Mammary epithelial cell (primary cell): Measurements from ENCODE around the gene CLCN3.

Experiments
- CTCF ChIP-seq, 2 donors: IDR thresholded peaks in 1 of 2; conservative IDR thresholded peaks in 1 of 2; 2 replicates each; pipeline ENCODE4 v1.5.1; 2011 to 2012; ENCODE audit warnings: inconsistent platforms in 2 of 2, low read length in 2 of 2, mild to moderate bottlenecking in 2 of 2, control low read depth in 1 of 2, low read depth in 1 of 2; ENCODE audit not compliant: insufficient read depth in 1 of 2; ENCODE audit errors: extremely low read depth in 1 of 2
- EZH2 ChIP-seq: IDR thresholded peaks from 2 replicates; pipeline ENCODE4 v1.6.1; 2012; ENCODE audit warnings: low read length, inconsistent platforms, borderline replicate concordance

GRCh38 chr4:169626331-169627282 is 6.2 kb downstream of the CLCN3 start:
- TF ChIP-seq CTCF (conservative IDR thresholded peaks at IDR 0.05 in 1 of 2, IDR thresholded peaks at IDR 0.05 in 1 of 2; ENCODE audit: extremely low read depth in 1 of 2, insufficient read depth in 1 of 2, low read depth in 1 of 2, low read length in 2 of 2) (no peak), EZH2 (no peak)
